Caki2 (cell line): ENCODE results near the gene ACTG2. TPM values are rescaled to one million over a fixed set of nuclear protein-coding genes. Genes with fewer than 3 reads are reported as not detected.

Experiments used
- DNase-seq: peaks from one replicate; pipeline ENCODE4 v3.0.0-alpha.2; 2015; ENCODE audit warnings: low read depth
- in situ Hi-C: cut with HindIII; loops from 2 replicates; pipeline ENCODE4 v1.10.0; 2016; ENCODE audit warnings: low sequenced_read_pairs, low pct_unique_long_range_greater_than_20kb, mixed read lengths
- total RNA-seq: library from RNA; depleted of rRNA; stranded (reverse); fragments of >200 nt; shearing (Covaris generic); gene quantifications from 2 replicates; pipeline ENCODE4 v1.2.3, GENCODE V29; 2014; ENCODE audit warnings: low replicate concordance

Gene ACTG2
- total RNA-seq, 1 experiment from 2014 or later = not detected

- peak; percentile 85 for DNase-seq
- in situ Hi-C loops = no loop called here
Measured at GRCh38 chr2:73908689-73909652, 16.2 kb downstream of the ACTG2 start.

DNA sequence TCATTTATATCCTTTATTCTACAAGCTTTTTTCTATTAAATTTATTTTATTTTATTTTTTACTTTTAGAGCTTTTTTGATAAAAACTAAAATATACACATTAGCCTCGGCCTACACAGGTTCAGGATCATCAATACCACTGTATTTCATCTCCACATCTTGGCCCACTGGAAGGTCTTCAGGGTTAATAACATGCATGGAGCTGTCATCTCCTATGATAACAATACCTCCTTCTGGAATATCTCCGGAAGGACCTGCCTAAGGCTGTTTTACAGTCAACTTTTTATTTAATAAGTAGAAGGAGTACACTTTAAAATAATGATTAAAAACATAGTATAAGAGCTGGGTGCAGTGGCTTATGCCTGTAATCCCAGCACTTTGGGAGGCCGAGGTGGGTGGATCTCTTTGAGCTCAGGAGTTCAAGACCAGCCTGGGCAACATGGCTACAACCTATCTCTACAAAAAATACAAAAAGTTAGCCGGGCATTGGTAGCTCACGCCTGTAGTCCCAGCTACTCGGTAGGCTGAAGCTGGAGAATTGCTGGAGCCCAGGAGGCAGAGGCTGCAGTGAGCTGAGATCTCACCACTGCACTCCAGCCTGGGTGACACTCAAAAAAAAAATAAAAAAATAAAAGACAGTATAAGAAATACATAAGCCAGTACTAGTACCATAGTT, 18.2 kb downstream of the ACTG2 start:
- in situ Hi-C loops = no loop called here

GRCh38 chr2:73911548-73912208, 18.9 kb downstream of the ACTG2 start:
- no peak for DNase-seq
- in situ Hi-C loops = no loop called here

More for the DNA sequence above, 18.2 kb downstream of the ACTG2 start:
- DNase-seq = no peak

GRCh38 chr2:73913414-73914054, 20.7 kb downstream of the ACTG2 start:
- DNase-seq = no peak
- in situ Hi-C loops = no loop called here

- in situ Hi-C loops = no loop called here
- no peak for DNase-seq
Measured at GRCh38 chr2:73914667-73915066, 21.9 kb downstream of the ACTG2 start.

GRCh38 chr2:73915437-73915993, 22.7 kb downstream of the ACTG2 start:
- in situ Hi-C loops = no loop called here
- DNase-seq = no peak

DNA sequence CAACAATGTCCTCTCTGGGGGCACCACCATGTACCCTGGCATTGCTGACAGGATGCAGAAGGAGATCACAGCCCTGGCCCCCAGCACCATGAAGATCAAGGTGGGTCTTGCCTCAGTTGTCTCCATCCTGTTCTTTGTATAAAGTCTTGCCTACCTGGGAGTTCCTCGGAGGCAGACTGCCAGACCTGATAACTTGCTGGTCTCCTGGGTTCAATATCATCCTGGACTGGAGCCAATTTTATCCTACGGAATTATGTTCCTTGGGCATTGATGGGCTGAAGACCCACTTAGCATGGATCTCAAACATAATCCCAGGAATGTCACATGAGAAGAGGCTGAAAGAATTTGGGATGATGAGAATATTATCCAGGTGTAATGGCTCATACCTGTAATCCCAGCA, 23.9 kb downstream of the ACTG2 start:
- DNase-seq = no peak

GRCh38 chr2:73917296-73917695, 24.5 kb downstream of the ACTG2 start:
- DNase-seq = no peak
- in situ Hi-C loops = no loop called here

More for the DNA sequence above, 23.9 kb downstream of the ACTG2 start:
- in situ Hi-C loops = no loop called here

GRCh38 chr2:73917696-73918207, 24.9 kb downstream of the ACTG2 start:
- DNase-seq = no peak
- in situ Hi-C loops = no loop called here

DNA sequence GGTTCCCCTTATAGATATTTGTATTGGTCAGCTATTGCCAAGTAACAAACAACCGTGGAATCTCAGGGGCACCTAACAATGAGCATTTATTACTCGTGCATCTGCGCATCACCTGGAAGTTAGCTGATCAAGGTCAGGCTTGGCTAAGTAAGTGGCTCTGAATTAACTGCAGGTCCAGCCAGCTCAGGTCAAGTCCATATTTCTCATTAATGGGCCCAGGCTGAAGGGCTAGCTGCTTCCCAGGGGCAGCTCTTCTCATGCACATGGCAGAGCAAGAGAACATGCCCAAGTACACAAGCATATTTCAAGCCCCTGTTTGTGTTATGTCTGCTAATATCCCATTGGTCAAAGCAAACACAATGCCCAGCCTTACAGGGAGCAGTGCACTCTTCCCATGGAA, 26.0 kb downstream of the ACTG2 start:
- DNase-seq = no peak
- in situ Hi-C loops = no loop called here

- in situ Hi-C loops = no loop called here
- no peak for DNase-seq
Measured at GRCh38 chr2:73919596-73920228, 26.9 kb downstream of the ACTG2 start.

DNA sequence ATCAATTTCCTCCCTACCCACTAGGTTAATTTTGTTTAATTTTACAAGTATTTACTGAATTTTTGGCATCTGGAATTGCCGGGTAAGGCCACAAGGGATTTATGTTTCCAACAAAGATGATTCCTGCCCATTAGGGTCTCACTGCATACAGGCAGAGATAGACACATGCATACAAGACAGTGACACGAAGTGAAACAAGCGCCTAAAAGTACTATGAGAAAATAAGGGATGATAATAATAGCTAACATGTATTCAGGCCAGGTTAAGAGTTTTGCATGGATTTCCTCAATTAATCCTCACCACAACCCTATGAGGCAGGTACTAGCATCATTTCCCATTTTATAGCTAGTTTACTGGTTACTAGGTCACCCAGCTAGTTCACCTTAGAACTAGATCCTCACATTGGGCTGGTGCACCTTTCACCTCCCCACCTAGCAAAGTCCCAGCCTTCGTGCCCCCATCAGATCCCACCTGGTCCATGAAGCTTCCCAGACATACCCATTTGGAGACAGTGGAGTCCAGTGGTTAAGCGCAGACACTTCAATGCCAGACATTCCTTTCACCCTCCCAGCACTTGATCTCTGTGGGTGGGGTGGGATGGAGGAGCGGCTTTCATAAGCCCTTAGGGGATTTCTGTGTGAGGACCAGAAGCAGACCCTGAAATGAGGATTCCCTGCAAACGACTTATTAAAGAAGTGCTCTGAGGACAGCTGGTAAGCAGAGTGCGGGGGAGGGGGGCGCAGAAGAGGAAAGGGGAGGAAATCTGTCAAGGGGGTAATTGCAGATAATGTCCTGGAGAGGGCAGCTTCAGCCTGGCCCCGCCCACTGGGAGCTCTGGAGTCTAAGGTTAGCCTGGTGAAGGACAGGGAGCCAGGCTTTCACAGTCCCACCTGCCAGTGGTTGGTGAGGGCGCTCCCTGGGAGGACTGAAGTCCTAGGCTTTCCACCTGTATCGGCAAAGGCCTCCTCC, 28.1 kb downstream of the ACTG2 start:
- in situ Hi-C loops = no loop called here

DNA sequence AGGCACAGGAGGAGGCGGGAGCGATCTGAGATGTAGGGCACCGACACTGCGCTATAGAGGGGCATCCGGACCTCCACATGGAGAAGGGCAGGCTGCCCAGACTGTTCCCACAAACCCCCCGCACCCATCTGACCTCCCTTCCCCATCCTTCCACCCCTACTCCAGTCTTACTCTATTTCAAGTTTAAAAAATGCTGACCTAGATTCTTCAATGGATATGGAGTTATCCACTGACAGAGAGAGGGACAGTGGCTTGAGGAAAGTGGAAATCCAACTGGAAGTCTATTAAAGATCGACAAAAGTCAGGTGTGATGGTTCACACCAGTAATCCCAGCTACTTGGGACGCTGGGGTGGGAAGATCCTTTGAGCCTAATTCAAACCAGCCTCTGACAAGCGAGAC, 28.8 kb downstream of the ACTG2 start:
- in situ Hi-C loops = no loop called here

More for the DNA sequence above, 28.1 kb downstream of the ACTG2 start:
- no peak for DNase-seq

DNA sequence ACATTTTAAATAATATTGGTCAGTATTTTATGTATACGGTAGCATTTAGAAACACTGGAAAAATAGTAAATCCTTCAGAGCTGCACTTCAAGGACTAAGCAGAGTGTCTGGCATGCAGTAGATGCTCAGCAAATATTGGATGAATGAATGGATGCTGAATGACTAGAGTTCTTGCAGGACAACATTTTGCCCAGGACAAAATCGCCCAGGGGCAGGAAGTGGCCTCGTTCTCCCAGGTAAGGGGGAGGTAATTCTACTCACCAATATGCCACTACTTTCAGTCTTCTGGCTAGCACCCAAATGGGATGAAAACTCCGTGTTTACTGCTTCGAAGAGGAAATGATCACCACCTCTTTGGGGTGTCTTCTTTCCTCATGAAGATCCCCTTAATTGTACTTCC, 29.9 kb downstream of the ACTG2 start:
- in situ Hi-C loops = no loop called here
- no peak for DNase-seq

More for the DNA sequence above, 28.8 kb downstream of the ACTG2 start:
- DNase-seq = no peak

- DNase-seq = peak; percentile 85
- in situ Hi-C loops = no loop called here
Measured at GRCh38 chr2:73925033-73925704, 32.4 kb downstream of the ACTG2 start.
